ENCODE measurements around the gene KCNK13.
"Not testable (repeated sequence)": the region's sequence is repeated elsewhere in the genome, so short reads cannot be mapped to it uniquely, and the experiment has no call there.

Gene KCNK13

DNA sequence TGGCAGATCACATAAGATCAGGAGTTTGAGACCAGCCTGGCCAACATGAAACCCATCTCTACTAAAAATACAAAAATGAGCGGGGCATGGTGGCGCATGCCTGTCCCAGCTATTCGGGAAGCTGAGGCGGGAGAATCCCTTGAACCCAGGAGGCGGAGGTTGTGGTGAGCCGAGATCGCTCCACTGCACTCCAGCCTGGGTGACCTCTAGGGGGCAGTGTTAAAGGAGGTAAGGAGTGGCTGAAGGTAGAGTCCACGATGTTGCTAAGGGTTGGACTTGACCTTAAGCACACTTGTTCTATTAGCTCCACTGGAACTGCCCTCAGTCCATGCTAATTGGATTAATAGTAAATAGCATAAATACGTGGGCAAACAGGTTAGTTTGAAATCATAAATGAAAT is 132.1 kb downstream of the KCNK13 start:
- no peak for DNase-seq (ENCODE audit: low read depth)

DNA sequence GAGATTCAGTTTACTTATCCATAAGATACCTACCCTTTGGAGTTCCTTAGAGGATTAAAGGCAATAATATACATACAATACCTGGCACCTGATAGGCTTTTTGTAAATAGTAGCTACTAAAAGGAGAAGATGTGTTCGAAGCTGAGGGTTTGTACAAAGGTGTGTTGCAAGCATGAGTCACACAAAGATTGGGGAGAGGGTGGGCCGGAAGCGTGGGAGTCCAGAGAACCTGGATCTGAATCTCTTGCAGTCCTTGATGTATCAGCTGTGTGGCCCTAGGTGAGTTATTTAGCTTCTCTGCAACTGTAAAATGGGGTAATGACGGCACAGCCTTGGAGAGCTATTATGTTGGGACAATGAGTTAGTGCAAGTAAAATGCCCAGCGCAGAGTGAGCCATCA is 132.9 kb downstream of the KCNK13 start:
- no peak for DNase-seq (ENCODE audit: low read depth)

GRCh38 chr14:90198541-90199060 is 136.8 kb downstream of the KCNK13 start:
- no peak for DNase-seq (ENCODE audit: low read depth)

GRCh38 chr14:90200546-90200945 is 138.8 kb downstream of the KCNK13 start:
- not testable (repeated sequence) for DNase-seq (ENCODE audit: low read depth)

GRCh38 chr14:90201344-90201743 is 139.6 kb downstream of the KCNK13 start:
- no peak for DNase-seq (ENCODE audit: low read depth)

DNA sequence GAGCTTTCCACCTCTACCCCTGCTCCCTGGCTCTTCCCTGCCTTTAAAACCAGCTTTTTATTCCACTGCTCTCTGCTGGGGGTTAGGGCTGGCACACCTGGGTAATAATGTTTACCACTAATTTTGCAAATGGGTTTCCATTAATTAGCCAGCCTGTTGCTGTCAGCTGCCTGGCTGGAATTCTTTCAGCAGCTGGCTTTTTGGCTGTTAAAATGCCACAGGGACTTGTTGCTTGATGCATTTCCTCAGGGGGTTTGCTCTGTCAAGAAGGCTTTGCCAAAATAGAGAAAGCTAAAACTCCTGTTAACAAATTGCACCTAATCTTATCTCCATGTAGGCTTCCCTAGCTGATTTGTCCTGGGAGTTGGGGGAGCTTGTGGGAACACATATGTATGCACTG is 142.7 kb downstream of the KCNK13 start:
- no peak for DNase-seq (ENCODE audit: low read depth)

DNA sequence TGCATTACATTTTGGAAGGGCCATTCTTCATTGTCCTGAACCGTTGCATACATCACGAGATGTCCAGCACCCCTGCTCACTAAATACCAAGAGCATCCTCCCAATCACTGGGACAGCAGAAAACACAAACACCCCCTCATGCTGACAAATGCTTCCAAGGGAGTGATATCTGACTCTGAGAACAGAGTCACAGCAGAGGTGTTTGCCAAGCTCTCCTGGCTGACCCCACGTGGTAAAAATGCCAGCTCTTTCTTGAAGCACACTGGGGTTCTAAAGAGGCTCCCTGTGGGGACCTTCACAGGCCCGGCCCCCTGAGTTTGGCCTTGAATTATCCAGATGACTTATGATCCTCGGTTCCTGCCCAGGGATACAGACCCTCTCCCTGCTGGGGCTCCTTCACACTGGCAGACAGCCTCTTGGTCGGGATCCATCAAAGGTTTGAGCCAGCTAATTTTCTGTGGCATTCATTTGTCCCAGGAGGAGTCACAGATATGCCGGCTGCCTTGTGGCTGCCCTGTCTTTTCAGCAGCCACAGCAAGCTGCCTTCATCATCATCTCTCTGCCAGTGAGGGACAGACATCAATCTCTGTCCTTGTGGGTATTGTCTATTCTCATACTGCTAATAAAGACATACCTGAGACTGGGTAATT is 151.4 kb downstream of the KCNK13 start:
- DNase-seq (ENCODE audit: low read depth): no peak

GRCh38 chr14:90228478-90228877 is 166.7 kb downstream of the KCNK13 start:
- DNase-seq (ENCODE audit: low read depth): no peak

- DNase-seq (ENCODE audit: low read depth): not testable (repeated sequence)
These were observed 168.1 kb downstream of the KCNK13 start for GRCh38 chr14:90229942-90230341.
